A549 (cell line): ENCODE data around the gene PERM1. TPM values are rescaled to one million over a fixed set of nuclear protein-coding genes. Genes with fewer than 3 reads are reported as not detected.
A peak's percentile ranks its signal among the peaks of the same experiment; 100 is the strongest.

ENCODE experiments used
- ATAC-seq, 2 experiments: fragments of 200-7000 bp in 1 of 2; fragments of >200 bp in 1 of 2; cut with Nextera tagmentation in 1 of 2; cut with Tn5 transposase in 1 of 2; 3 replicates each; pipeline versions ENCODE4 v1.8.0 to v1.9.1; 2018 to 2020; ENCODE audit warnings: mild to moderate bottlenecking in 1 of 2, moderate library complexity in 1 of 2
- CTCF ChIA-PET: fragments of 300-600 bp; sonication (Branson Sonifier 250); formaldehyde crosslinking; extraction: SDS; loops from one replicate; lab custom pipeline; 2021; ENCODE audit warnings: antibody characterized with exemption, inconsistent platforms; lab: Yijun Ruan, JAX
- POLR2A ChIA-PET: fragments of 350-600 bp; formaldehyde crosslinking; extraction: SDS; loops from one replicate; lab custom pipeline; 2021; ENCODE audit warnings: antibody characterized with exemption, inconsistent platforms; lab: Yijun Ruan, JAX
- DNase-seq, 2 experiments: peaks; one replicate each; pipeline versions ENCODE4 v3.0.0 to v3.0.0-alpha.2; 2011 to 2016; ENCODE audit warnings: low read depth in 1 of 2, low spot score in 1 of 2
- FAIRE-seq: peaks from 2 replicates; lab custom pipeline; 2011; peaks lifted over from hg19 to GRCh38; lab: Jason Lieb, UNC
- H3K27ac ChIP-seq, 2 experiments: fragments of >200 bp; sonication (Bioruptor Twin); formaldehyde crosslinking; 3 replicates each; pipeline ENCODE4 v1.5.1; 2016 to 2017
- H3K4me1 ChIP-seq: fragments of >200 bp; sonication (Bioruptor Twin); formaldehyde crosslinking; 3 replicates; pipeline ENCODE4 v1.6.1; 2016
- H3K4me2 ChIP-seq: fragments of >200 bp; sonication (Bioruptor Twin); formaldehyde crosslinking; 3 replicates; pipeline ENCODE4 v1.6.1; 2016
- H3K4me3 ChIP-seq: fragments of >200 bp; sonication (Bioruptor Twin); formaldehyde crosslinking; 3 replicates; pipeline ENCODE4 v1.5.1; 2016
- H3K9me3 ChIP-seq: fragments of >200 bp; sonication (Bioruptor Twin); formaldehyde crosslinking; 3 replicates; pipeline ENCODE4 v1.6.1; 2016
- CBX2 ChIP-seq: fragments of 200-600 bp; sonication (generic); IDR thresholded peaks from 2 replicates; pipeline ENCODE4 v1.6.1; 2016; ENCODE audit warnings: low read depth, mild to moderate bottlenecking, borderline replicate concordance
- CBX8 ChIP-seq: fragments of 200-600 bp; sonication (generic); IDR thresholded peaks from 2 replicates; pipeline ENCODE4 v1.6.1; 2016
- CEBPB ChIP-seq, 2 experiments: fragments of >200 bp in 1 of 2; sonication (Bioruptor Twin) in 1 of 2; formaldehyde crosslinking in 1 of 2; IDR thresholded peaks; 2 replicates each; pipeline ENCODE4 v1.6.1; 2012 to 2016
- CHD2 ChIP-seq: fragments of 150-350 bp; IDR thresholded peaks from 2 replicates; pipeline ENCODE4 v1.6.1; 2014; ENCODE audit warnings: low read length; ENCODE audit not compliant: partially characterized antibody
- CHD4 ChIP-seq: fragments of 200-600 bp; sonication (generic); IDR thresholded peaks from 2 replicates; pipeline ENCODE4 v1.6.1; 2016; ENCODE audit warnings: antibody characterized with exemption, mild to moderate bottlenecking, borderline replicate concordance
- EHF ChIP-seq: fragments of 250-450 bp; sonication (Bioruptor Pico); IDR thresholded peaks from 2 replicates; pipeline ENCODE4 v1.5.0; 2020; ENCODE audit warnings: mild to moderate bottlenecking
- FOSB ChIP-seq: fragments of 250-450 bp; sonication (Bioruptor Pico); IDR thresholded peaks from 2 replicates; pipeline ENCODE4 v1.5.0; 2020; ENCODE audit warnings: mild to moderate bottlenecking, moderate library complexity
- FOSL2 ChIP-seq, 2 experiments: fragments of 450-650 bp in 1 of 2; fragments of >200 bp in 1 of 2; sonication (Bioruptor Twin) in 1 of 2; formaldehyde crosslinking; IDR thresholded peaks; 2 replicates each; pipeline versions ENCODE4 v1.5.0 to v1.6.1; 2016 to 2020; ENCODE audit warnings: mild to moderate bottlenecking in 1 of 2, moderate library complexity in 1 of 2
- FOXS1 ChIP-seq: fragments of 250-450 bp; sonication (Bioruptor Pico); IDR thresholded peaks from 2 replicates; pipeline ENCODE4 v1.5.0; 2020; ENCODE audit warnings: mild to moderate bottlenecking, moderate library complexity
- HOXA7 ChIP-seq: fragments of 250-450 bp; sonication (Bioruptor Pico); IDR thresholded peaks from 2 replicates; pipeline ENCODE4 v1.5.0; 2020; ENCODE audit warnings: mild to moderate bottlenecking, moderate library complexity
- HOXB13 ChIP-seq: fragments of 250-450 bp; sonication (Bioruptor Pico); IDR thresholded peaks from 2 replicates; pipeline ENCODE4 v1.5.0; 2020; ENCODE audit warnings: low read depth, mild to moderate bottlenecking, moderate library complexity
- HOXB5 ChIP-seq: fragments of 250-450 bp; sonication (Bioruptor Pico); IDR thresholded peaks from 2 replicates; pipeline ENCODE4 v1.5.0; 2020; ENCODE audit warnings: mild to moderate bottlenecking, moderate library complexity
- JUN ChIP-seq, 2 experiments: fragments of >200 bp; sonication (Bioruptor Twin); formaldehyde crosslinking; IDR thresholded peaks; 2 replicates in 1 of 2; 3 replicates in 1 of 2; pipeline ENCODE4 v1.6.1; 2016 to 2017
- KDM5A ChIP-seq: fragments of 200-600 bp; sonication (generic); IDR thresholded peaks from 2 replicates; pipeline ENCODE4 v1.6.1; 2016; ENCODE audit warnings: antibody characterized with exemption, mild to moderate bottlenecking
- MYC ChIP-seq: IDR thresholded peaks from 2 replicates; pipeline ENCODE4 v1.6.1; 2012; ENCODE audit warnings: mild to moderate bottlenecking, inconsistent platforms, low read length, improper control_type of control experiment, borderline replicate concordance
- NR3C1 ChIP-seq: fragments of >200 bp; sonication (Bioruptor Twin); formaldehyde crosslinking; IDR thresholded peaks from 3 replicates; pipeline ENCODE4 v1.6.1; 2017
- POLR2A ChIP-seq: IDR thresholded peaks from 2 replicates; pipeline ENCODE4 v1.6.1; 2012; ENCODE audit warnings: mild to moderate bottlenecking, low read length
- RNF2 ChIP-seq: fragments of 200-600 bp; sonication (generic); IDR thresholded peaks from 2 replicates; pipeline ENCODE4 v1.6.1; 2016; ENCODE audit warnings: low read depth, mild to moderate bottlenecking, antibody characterized with exemption, moderate library complexity, borderline replicate concordance
- TFCP2L1 ChIP-seq: fragments of 250-450 bp; sonication (Bioruptor Pico); IDR thresholded peaks from 2 replicates; pipeline ENCODE4 v1.5.0; 2021; ENCODE audit warnings: mild to moderate bottlenecking
- TP53 ChIP-seq: fragments of 250-450 bp; sonication (Bioruptor Pico); IDR thresholded peaks from 2 replicates; pipeline ENCODE4 v1.5.0; 2021; ENCODE audit warnings: mild to moderate bottlenecking, moderate library complexity
- WGBS: methylation state at CpG from one replicate; pipeline ENCODE4 v1.1.6; 2017; ENCODE audit errors: missing lambda C conversion rate; 5-methylcytosine and 5-hydroxymethylcytosine counted together
- polyA plus RNA-seq, 4 experiments: library from polyadenylated mRNA; depleted of rRNA in 3 of 4; stranded (reverse); fragments of >200 nt; fragmentation: RNase III in 1 of 4; extraction: RNeasy Plus Mini Kit Qiagen cat#74134 plus additional on column Dnase treatment in 1 of 4; gene quantifications; 2 replicates in 3 of 4; 3 replicates in 1 of 4; pipeline ENCODE4 v1.2.3, GENCODE V29; 2011 to 2017
- TF ChIP-seq, protein P1 (sequence below): fragments of 250-450 bp; sonication (Bioruptor Pico); IDR thresholded peaks from 2 replicates; pipeline ENCODE4 v1.5.0; 2020; ENCODE audit warnings: low read depth, mild to moderate bottlenecking, moderate library complexity
- TF ChIP-seq, protein P2 (sequence below): IDR thresholded peaks from 2 replicates; pipeline ENCODE4 v1.6.1; 2012; ENCODE audit warnings: low read depth, borderline replicate concordance
- TF ChIP-seq, protein P3 (sequence below): fragments of >200 bp; sonication (Bioruptor Twin); formaldehyde crosslinking; IDR thresholded peaks from 3 replicates; pipeline ENCODE4 v1.6.1; 2016
- TF ChIP-seq, protein P4 (sequence below): IDR thresholded peaks from 2 replicates; pipeline ENCODE4 v1.6.1; 2012

PERM1 gene
- polyA plus RNA-seq, 2 of the 4 experiments (the other 2 are of a cell fraction): 0.30 TPM; not detected in 1

DNA sequence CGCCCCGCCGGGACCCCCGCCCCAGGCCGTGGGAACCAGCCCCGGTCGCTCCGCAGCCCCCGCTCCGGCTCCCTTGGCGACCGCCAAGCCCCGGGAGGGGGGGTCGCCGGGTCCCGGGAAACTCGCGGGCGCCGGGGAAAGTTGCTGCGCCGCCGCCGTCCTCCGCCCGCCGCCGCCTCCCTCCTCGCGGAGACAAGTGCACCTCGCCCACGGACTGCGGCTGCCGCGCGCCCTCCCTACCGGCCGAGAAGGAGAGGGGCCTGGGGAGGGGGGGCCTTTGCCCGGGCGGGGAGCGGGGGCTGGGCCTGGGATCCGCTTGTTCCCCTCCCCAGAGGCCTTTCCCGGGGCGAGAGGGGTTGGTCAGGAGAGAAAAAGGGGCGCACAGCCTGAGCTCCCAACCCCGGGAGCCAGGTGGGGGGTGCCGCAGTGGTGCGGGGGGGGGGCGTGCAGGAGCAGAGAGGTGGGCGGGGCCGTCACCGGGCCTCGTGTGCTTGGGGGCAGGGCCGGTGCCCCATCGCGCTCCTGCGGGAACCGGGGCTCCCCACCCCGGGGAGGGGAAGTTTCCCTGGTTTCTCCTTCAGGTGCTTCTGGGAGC, 38.6 kb upstream of the PERM1 start:
- POLR2A ChIA-PET: interaction anchor here (0.6 to 1.8 kb wide), 4 partner anchors 39 to 543 kb away, joined by 3 to 8 read pairs (median 4); no protein-coding TSS in a partner anchor
- CTCF ChIA-PET: interaction anchor here (1.9 to 10.5 kb wide), 2 partner anchors 38 to 44 kb away, joined by 5 to 92 read pairs; no protein-coding TSS in a partner anchor

DNA sequence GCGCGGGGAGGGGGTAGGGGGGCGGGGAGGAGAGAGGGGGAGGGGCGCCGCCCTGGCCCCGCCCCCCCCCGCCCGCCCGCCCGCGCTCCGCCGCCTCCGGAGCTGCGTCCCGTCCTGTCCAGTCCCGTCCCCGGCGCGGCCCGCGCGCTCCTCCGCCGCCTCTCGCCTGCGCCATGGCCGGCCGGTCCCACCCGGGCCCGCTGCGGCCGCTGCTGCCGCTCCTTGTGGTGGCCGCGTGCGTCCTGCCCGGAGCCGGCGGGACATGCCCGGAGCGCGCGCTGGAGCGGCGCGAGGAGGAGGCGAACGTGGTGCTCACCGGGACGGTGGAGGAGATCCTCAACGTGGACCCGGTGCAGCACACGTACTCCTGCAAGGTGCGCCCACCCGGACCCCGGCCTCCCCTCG, 38.1 kb upstream of the PERM1 start, which contains the start of gene AGRN:
TSS of gene AGRN (plus strand) at position 121 of the 405 bp plus-strand sequence. CDS start at position 174, 53 bp downstream.
- POLR2A ChIA-PET: interaction anchor here (0.6 to 1.8 kb wide), 6 partner anchors 18 to 543 kb away, joined by 3 to 8 read pairs (median 4); no protein-coding TSS in a partner anchor
- Histone ChIP-seq H3K4me1 (peaks cover 39% of the 10 kb centered on the region), H3K27ac (peak within 1 kb of the TSS; percentile 98), H3K4me2 (peak within 1 kb of the TSS; percentile 98), H3K4me3 (peak within 1 kb of the TSS; percentile 86), H3K9me3 (no peaks in the 10 kb centered on the region)
- FAIRE-seq (no peak), DNase-seq (no peak), ATAC-seq (peak; percentile 8 to 28; a peak in 4 of 6 replicates)
- CTCF ChIA-PET: interaction anchor here (1.0 to 10.5 kb wide), 6 partner anchors 10 to 303 kb away, joined by 3 to 92 read pairs (median 4); no protein-coding TSS in a partner anchor
- WGBS: no CpG with 5 or more reads among the region's 58 CpGs
- TF ChIP-seq, protein P1, sequence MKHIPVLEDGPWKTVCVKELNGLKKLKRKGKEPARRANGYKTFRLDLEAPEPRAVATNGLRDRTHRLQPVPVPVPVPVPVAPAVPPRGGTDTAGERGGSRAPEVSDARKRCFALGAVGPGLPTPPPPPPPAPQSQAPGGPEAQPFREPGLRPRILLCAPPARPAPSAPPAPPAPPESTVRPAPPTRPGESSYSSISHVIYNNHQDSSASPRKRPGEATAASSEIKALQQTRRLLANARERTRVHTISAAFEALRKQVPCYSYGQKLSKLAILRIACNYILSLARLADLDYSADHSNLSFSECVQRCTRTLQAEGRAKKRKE: no peak
- TF ChIP-seq, protein P2, sequence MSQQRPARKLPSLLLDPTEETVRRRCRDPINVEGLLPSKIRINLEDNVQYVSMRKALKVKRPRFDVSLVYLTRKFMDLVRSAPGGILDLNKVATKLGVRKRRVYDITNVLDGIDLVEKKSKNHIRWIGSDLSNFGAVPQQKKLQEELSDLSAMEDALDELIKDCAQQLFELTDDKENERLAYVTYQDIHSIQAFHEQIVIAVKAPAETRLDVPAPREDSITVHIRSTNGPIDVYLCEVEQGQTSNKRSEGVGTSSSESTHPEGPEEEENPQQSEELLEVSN: no peak
- TF ChIP-seq CHD2 (no peak), CBX2 (no peak), FOXS1 (CRISPR knock-in tag) (no peak), EHF (CRISPR knock-in tag) (no peak), CHD4 (no peak), CEBPB (IDR thresholded peaks at IDR 0.05) (no peak), FOSL2 (IDR thresholded peaks at IDR 0.05) (no peak), FOSL2 (CRISPR knock-in tag; IDR thresholded peaks at IDR 0.05) (no peak), NR3C1 (no peak), TP53 (no peak), HOXB13 (no peak), MYC (no peak), POLR2A (peak; percentile 49; the same call in 1 of the 2 replicates), CBX8 (no peak), HOXA7 (CRISPR knock-in tag) (no peak), KDM5A (no peak), HOXB5 (CRISPR knock-in tag) (no peak), JUN (IDR thresholded peaks at IDR 0.05) (peak in 1 of 2 experiments; percentile 64; a peak in 2 of 5 replicates)
- TF ChIP-seq, protein P3, sequence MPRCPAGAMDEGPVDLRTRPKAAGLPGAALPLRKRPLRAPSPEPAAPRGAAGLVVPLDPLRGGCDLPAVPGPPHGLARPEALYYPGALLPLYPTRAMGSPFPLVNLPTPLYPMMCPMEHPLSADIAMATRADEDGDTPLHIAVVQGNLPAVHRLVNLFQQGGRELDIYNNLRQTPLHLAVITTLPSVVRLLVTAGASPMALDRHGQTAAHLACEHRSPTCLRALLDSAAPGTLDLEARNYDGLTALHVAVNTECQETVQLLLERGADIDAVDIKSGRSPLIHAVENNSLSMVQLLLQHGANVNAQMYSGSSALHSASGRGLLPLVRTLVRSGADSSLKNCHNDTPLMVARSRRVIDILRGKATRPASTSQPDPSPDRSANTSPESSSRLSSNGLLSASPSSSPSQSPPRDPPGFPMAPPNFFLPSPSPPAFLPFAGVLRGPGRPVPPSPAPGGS: 0 out of 3 replicates have a peak, but pooled peaks have one; percentile 43
- TF ChIP-seq, protein P4, sequence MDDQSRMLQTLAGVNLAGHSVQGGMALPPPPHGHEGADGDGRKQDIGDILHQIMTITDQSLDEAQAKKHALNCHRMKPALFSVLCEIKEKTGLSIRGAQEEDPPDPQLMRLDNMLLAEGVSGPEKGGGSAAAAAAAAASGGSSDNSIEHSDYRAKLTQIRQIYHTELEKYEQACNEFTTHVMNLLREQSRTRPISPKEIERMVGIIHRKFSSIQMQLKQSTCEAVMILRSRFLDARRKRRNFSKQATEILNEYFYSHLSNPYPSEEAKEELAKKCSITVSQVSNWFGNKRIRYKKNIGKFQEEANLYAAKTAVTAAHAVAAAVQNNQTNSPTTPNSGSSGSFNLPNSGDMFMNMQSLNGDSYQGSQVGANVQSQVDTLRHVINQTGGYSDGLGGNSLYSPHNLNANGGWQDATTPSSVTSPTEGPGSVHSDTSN: no peak

More for the DNA sequence above, 38.6 kb upstream of the PERM1 start:
- DNase-seq (no peak), ATAC-seq (peak; percentile 20 to 35; a peak in 4 of 6 replicates), FAIRE-seq (no peak)
- H3K4me2 ChIP-seq: peak overlapping the region; percentile 98
- peaks cover 44% of the 10 kb centered on the region for H3K4me1 ChIP-seq
- peak overlapping the region; percentile 86 for H3K4me3 ChIP-seq
- WGBS: 0% methylated on average over 5 of the region's 59 CpGs
- TF ChIP-seq FOSB (CRISPR knock-in tag) (no peak), TFCP2L1 (CRISPR knock-in tag) (no peak), RNF2 (no peak), MYC (peak; percentile 27; the same call in 1 of the 2 replicates), CHD2 (no peak)
- peak overlapping the region; percentile 98 for H3K27ac ChIP-seq
- H3K9me3 ChIP-seq: no peaks in the 10 kb centered on the region
